GM23338 (cell line): ENCODE data around the gene MACIR. TPM values are rescaled to one million over a fixed set of nuclear protein-coding genes. Genes with fewer than 3 reads are reported as not detected.

Experiments used
- ATAC-seq: fragments of 200-7000 bp; cut with Tn5 transposase; 3 replicates; pipeline ENCODE4 v1.9.1; 2020
- DNase-seq: peaks from one replicate; pipeline ENCODE4 v3.0.0-alpha.2; 2015; ENCODE audit warnings: low spot score
- H2AFZ ChIP-seq: fragments of 200-600 bp; sonication (generic); 2 replicates; pipeline ENCODE4 v1.8.0; 2016; ENCODE audit warnings: antibody characterized with exemption, mild to moderate bottlenecking, moderate library complexity
- H3F3A ChIP-seq: fragments of 200-600 bp; sonication (generic); replicated peaks from 2 replicates; pipeline ENCODE4 v1.8.0; 2017; ENCODE audit warnings: antibody characterized with exemption, mixed run types, low read depth
- H3K27ac ChIP-seq: fragments of 200-600 bp; sonication (generic); 2 replicates; pipeline ENCODE4 v1.6.1; 2016; ENCODE audit warnings: low read depth
- H3K27me3 ChIP-seq: fragments of 200-600 bp; sonication (generic); 2 replicates; pipeline ENCODE4 v1.8.0; 2016; ENCODE audit warnings: mild to moderate bottlenecking, mixed run types, moderate library complexity; ENCODE audit not compliant: insufficient read depth
- H3K36me3 ChIP-seq: fragments of 200-600 bp; sonication (generic); 2 replicates; pipeline ENCODE4 v1.8.0; 2016; ENCODE audit warnings: mild to moderate bottlenecking; ENCODE audit not compliant: insufficient read depth
- H3K4me1 ChIP-seq: fragments of 200-600 bp; sonication (generic); 2 replicates; pipeline ENCODE4 v1.8.0; 2016; ENCODE audit warnings: mild to moderate bottlenecking, moderate library complexity; ENCODE audit not compliant: insufficient read depth
- H3K4me2 ChIP-seq: fragments of 200-600 bp; sonication (generic); 2 replicates; pipeline ENCODE4 v1.7.1; 2017; ENCODE audit warnings: mixed run types
- H3K4me3 ChIP-seq: fragments of 200-600 bp; sonication (generic); 2 replicates; pipeline ENCODE4 v1.6.1; 2016; ENCODE audit warnings: mixed run types
- H3K79me2 ChIP-seq: fragments of 200-600 bp; sonication (generic); replicated peaks from 2 replicates; pipeline ENCODE4 v1.8.0; 2017; ENCODE audit warnings: mild to moderate bottlenecking; ENCODE audit not compliant: insufficient read depth
- H3K9me2 ChIP-seq: fragments of 200-600 bp; sonication (generic); 2 replicates; pipeline ENCODE4 v1.8.0; 2017; ENCODE audit not compliant: insufficient read depth
- H4K20me1 ChIP-seq: fragments of 200-600 bp; sonication (generic); replicated peaks from 2 replicates; pipeline ENCODE4 v1.8.0; 2017; ENCODE audit warnings: mild to moderate bottlenecking; ENCODE audit not compliant: insufficient read depth
- H3K27ac Mint-ChIP-seq: 2 replicates; pipeline ENCODE4 v1.8.0; 2020; ENCODE audit warnings: inconsistent platforms, mild to moderate bottlenecking, moderate library complexity, mixed read lengths
- H3K27me3 Mint-ChIP-seq: 3 replicates; pipeline ENCODE4 v1.8.0; 2022; ENCODE audit warnings: low read depth, mild to moderate bottlenecking, moderate library complexity, mixed read lengths, inconsistent platforms; ENCODE audit not compliant: insufficient read depth, poor library complexity
- H3K36me3 Mint-ChIP-seq: 3 replicates; pipeline ENCODE4 v1.8.0; 2021; ENCODE audit warnings: low read depth, mild to moderate bottlenecking, inconsistent platforms, moderate library complexity, mixed read lengths
- H3K4me1 Mint-ChIP-seq: 3 replicates; pipeline ENCODE4 v1.8.0; 2020; ENCODE audit warnings: mild to moderate bottlenecking, inconsistent platforms, mixed read lengths
- H3K4me3 Mint-ChIP-seq: 3 replicates; pipeline ENCODE4 v1.8.0; 2021; ENCODE audit warnings: moderate library complexity, mild to moderate bottlenecking, inconsistent platforms, mixed read lengths
- H3K9me3 Mint-ChIP-seq: 3 replicates; pipeline ENCODE4 v1.8.0; 2020; ENCODE audit warnings: moderate library complexity, mild to moderate bottlenecking, inconsistent platforms, mixed read lengths
- CREB1 ChIP-seq: fragments of 250-450 bp; sonication (Bioruptor Pico); IDR thresholded peaks from 2 replicates; pipeline ENCODE4 v1.5.0; 2020; ENCODE audit warnings: low read depth, mild to moderate bottlenecking, moderate library complexity
- EZH2 ChIP-seq: fragments of 200-600 bp; sonication (generic); IDR thresholded peaks from one replicate; pipeline ENCODE4 v1.8.0; 2017; ENCODE audit warnings: antibody characterized with exemption, mild to moderate bottlenecking, low read depth; ENCODE audit not compliant: unreplicated experiment
- JUNB ChIP-seq: IDR thresholded peaks from one replicate; pipeline ENCODE4 v1.6.1; 2016; ENCODE audit warnings: antibody characterized with exemption; ENCODE audit not compliant: unreplicated experiment
- NANOG ChIP-seq: IDR thresholded peaks from 2 replicates; pipeline ENCODE4 v1.6.1; 2016; ENCODE audit warnings: antibody characterized with exemption, borderline replicate concordance
- POLR2AphosphoS5 ChIP-seq: IDR thresholded peaks from 2 replicates; pipeline ENCODE4 v1.6.1; 2016; ENCODE audit warnings: antibody characterized with exemption, low read depth
- polyA plus RNA-seq: library from polyadenylated mRNA; unstranded; fragments of >200 nt; fragmentation: Nextera tagmentation; extraction: Ambion mirVana; gene quantifications from 2 replicates; pipeline ENCODE4 v1.2.1, GENCODE V29; 2016
- total RNA-seq: library from RNA; depleted of rRNA; stranded (reverse); fragments of >200 nt; shearing (Covaris generic); gene quantifications from 2 replicates; pipeline ENCODE4 v1.2.3, GENCODE V29; 2014
- TF ChIP-seq, protein P1 (sequence below): fragments of 250-450 bp; sonication (Bioruptor Pico); IDR thresholded peaks from 2 replicates; pipeline ENCODE4 v1.5.0; 2020; ENCODE audit warnings: mild to moderate bottlenecking, moderate library complexity
- TF ChIP-seq, protein P2 (sequence below), 2 experiments: fragments of 200-600 bp in 1 of 2; sonication (generic) in 1 of 2; conservative IDR thresholded peaks; 2 replicates each; pipeline versions ENCODE4 v1.5.1 to v1.6.1; 2016 to 2017; ENCODE audit warnings: antibody characterized with exemption in 2 of 2, low read depth in 2 of 2, mild to moderate bottlenecking in 2 of 2, moderate library complexity in 1 of 2
- TF ChIP-seq, protein P3 (sequence below): IDR thresholded peaks from one replicate; pipeline ENCODE4 v1.6.1; 2018; ENCODE audit warnings: antibody characterized with exemption; ENCODE audit not compliant: unreplicated experiment

MACIR gene
- total and polyA plus RNA-seq, 2 experiments from 2014 or later, result 11.7 to 27.6 TPM

DNA sequence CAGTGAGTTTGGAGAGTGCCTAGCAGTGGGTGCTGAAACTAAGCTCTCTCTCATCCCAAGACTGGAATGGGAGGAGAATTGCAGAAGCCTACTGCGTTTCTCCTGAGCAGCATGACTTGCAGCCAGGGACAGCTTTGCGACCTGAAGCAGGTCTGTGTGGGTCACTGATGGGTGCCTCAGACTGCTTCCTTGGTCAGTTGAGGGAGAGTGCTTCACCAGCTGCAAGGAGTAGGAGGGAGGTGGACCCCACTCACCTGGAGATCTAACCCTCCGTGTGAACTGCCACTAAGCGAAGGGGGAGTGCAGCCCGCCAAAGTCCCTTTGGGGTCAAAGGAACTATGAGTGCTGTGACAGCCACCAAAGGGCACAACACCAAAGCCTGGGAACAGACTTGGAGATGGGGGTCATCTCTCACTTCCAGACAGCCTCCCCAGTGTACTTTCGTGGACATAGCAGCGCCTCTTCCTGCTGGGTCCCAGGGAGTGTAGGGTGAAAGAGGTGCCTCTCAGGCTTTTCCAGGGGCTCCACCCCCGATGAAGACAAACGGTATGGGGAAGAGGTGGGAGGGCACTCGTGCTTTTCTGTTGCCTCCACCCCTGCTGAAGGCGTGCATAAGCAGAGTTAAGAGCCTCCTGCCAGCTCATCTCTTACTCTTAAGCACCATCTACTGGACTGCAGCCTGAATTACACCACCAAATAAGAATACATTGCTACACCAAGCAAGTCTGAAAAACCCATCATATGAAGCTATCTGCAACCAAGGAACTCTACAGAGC, 34.3 kb upstream of the MACIR start (continued):
- TF ChIP-seq, protein P1, sequence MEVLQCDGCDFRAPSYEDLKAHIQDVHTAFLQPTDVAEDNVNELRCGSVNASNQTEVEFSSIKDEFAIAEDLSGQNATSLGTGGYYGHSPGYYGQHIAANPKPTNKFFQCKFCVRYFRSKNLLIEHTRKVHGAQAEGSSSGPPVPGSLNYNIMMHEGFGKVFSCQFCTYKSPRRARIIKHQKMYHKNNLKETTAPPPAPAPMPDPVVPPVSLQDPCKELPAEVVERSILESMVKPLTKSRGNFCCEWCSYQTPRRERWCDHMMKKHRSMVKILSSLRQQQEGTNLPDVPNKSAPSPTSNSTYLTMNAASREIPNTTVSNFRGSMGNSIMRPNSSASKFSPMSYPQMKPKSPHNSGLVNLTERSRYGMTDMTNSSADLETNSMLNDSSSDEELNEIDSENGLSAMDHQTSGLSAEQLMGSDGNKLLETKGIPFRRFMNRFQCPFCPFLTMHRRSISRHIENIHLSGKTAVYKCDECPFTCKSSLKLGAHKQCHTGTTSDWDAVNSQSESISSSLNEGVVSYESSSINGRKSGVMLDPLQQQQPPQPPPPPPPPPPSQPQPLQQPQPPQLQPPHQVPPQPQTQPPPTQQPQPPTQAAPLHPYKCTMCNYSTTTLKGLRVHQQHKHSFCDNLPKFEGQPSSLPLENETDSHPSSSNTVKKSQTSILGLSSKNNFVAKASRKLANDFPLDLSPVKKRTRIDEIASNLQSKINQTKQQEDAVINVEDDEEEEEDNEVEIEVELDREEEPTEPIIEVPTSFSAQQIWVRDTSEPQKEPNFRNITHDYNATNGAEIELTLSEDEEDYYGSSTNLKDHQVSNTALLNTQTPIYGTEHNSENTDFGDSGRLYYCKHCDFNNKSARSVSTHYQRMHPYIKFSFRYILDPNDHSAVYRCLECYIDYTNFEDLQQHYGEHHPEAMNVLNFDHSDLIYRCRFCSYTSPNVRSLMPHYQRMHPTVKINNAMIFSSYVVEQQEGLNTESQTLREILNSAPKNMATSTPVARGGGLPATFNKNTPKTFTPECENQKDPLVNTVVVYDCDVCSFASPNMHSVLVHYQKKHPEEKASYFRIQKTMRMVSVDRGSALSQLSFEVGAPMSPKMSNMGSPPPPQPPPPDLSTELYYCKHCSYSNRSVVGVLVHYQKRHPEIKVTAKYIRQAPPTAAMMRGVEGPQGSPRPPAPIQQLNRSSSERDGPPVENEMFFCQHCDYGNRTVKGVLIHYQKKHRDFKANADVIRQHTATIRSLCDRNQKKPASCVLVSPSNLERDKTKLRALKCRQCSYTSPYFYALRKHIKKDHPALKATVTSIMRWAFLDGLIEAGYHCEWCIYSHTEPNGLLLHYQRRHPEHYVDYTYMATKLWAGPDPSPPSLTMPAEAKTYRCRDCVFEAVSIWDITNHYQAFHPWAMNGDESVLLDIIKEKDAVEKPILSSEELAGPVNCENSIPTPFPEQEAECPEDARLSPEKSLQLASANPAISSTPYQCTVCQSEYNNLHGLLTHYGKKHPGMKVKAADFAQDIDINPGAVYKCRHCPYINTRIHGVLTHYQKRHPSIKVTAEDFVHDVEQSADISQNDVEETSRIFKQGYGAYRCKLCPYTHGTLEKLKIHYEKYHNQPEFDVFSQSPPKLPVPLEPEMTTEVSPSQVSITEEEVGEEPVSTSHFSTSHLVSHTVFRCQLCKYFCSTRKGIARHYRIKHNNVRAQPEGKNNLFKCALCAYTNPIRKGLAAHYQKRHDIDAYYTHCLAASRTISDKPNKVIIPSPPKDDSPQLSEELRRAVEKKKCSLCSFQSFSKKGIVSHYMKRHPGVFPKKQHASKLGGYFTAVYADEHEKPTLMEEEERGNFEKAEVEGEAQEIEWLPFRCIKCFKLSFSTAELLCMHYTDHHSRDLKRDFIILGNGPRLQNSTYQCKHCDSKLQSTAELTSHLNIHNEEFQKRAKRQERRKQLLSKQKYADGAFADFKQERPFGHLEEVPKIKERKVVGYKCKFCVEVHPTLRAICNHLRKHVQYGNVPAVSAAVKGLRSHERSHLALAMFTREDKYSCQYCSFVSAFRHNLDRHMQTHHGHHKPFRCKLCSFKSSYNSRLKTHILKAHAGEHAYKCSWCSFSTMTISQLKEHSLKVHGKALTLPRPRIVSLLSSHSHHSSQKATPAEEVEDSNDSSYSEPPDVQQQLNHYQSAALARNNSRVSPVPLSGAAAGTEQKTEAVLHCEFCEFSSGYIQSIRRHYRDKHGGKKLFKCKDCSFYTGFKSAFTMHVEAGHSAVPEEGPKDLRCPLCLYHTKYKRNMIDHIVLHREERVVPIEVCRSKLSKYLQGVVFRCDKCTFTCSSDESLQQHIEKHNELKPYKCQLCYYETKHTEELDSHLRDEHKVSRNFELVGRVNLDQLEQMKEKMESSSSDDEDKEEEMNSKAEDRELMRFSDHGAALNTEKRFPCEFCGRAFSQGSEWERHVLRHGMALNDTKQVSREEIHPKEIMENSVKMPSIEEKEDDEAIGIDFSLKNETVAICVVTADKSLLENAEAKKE (CRISPR knock-in tag), result no peak; the same call in 1 of the 2 replicates
- 0 out of 2 replicates have a peak, but pooled peaks have one; percentile 17 for TF ChIP-seq CREB1 (CRISPR knock-in tag)

DNA sequence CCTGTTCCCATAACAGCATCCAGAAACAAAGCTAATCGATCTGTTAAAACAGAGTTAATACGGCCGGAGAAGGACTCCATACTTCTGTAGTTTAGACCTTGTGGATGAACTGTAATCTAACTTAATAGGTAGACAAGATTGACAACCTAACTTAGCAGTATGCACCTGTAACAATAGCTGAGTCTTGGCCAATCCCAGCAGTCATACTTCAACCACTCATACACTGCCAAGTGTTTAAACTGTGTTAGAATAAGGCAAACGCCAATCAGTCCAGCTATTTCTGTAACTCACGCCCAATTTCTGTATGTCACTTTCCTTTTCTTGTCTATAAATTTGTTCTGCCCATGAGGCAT, 33.7 kb upstream of the MACIR start:
- no peak overlapping the region for H3K4me3 Mint-ChIP-seq
- Histone ChIP-seq H3K36me3 (no peaks in the 10 kb centered on the region), H3K4me2 (no peak overlapping the region), H3K27ac (no peak overlapping the region), H2AFZ (no peak overlapping the region), H4K20me1 (no peaks in the 10 kb centered on the region), H3K79me2 (no peaks in the 10 kb centered on the region), H3K9me2 (no peaks in the 10 kb centered on the region), H3K4me3 (no peak overlapping the region), H3F3A (no peaks in the 10 kb centered on the region), H3K27me3 (no peaks in the 10 kb centered on the region), H3K4me1 (no peaks in the 10 kb centered on the region)
- DNase-seq (no peak), ATAC-seq (no peak; the same call in 2 of the 3 replicates)
- no peaks in the 10 kb centered on the region for H3K36me3 Mint-ChIP-seq
- H3K27ac Mint-ChIP-seq, result no peak overlapping the region
- H3K27me3 Mint-ChIP-seq, result peaks cover 4% of the 10 kb centered on the region
- H3K4me1 Mint-ChIP-seq, result no peaks in the 10 kb centered on the region; the same call in 1 of the 3 replicates
- H3K9me3 Mint-ChIP-seq, result no peaks in the 10 kb centered on the region
- TF ChIP-seq, protein P2, sequence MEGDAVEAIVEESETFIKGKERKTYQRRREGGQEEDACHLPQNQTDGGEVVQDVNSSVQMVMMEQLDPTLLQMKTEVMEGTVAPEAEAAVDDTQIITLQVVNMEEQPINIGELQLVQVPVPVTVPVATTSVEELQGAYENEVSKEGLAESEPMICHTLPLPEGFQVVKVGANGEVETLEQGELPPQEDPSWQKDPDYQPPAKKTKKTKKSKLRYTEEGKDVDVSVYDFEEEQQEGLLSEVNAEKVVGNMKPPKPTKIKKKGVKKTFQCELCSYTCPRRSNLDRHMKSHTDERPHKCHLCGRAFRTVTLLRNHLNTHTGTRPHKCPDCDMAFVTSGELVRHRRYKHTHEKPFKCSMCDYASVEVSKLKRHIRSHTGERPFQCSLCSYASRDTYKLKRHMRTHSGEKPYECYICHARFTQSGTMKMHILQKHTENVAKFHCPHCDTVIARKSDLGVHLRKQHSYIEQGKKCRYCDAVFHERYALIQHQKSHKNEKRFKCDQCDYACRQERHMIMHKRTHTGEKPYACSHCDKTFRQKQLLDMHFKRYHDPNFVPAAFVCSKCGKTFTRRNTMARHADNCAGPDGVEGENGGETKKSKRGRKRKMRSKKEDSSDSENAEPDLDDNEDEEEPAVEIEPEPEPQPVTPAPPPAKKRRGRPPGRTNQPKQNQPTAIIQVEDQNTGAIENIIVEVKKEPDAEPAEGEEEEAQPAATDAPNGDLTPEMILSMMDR (conservative IDR thresholded peaks at IDR 0.05; ENCODE audit: low read depth in 2 of 2), result no peak
- TF ChIP-seq, protein P3, sequence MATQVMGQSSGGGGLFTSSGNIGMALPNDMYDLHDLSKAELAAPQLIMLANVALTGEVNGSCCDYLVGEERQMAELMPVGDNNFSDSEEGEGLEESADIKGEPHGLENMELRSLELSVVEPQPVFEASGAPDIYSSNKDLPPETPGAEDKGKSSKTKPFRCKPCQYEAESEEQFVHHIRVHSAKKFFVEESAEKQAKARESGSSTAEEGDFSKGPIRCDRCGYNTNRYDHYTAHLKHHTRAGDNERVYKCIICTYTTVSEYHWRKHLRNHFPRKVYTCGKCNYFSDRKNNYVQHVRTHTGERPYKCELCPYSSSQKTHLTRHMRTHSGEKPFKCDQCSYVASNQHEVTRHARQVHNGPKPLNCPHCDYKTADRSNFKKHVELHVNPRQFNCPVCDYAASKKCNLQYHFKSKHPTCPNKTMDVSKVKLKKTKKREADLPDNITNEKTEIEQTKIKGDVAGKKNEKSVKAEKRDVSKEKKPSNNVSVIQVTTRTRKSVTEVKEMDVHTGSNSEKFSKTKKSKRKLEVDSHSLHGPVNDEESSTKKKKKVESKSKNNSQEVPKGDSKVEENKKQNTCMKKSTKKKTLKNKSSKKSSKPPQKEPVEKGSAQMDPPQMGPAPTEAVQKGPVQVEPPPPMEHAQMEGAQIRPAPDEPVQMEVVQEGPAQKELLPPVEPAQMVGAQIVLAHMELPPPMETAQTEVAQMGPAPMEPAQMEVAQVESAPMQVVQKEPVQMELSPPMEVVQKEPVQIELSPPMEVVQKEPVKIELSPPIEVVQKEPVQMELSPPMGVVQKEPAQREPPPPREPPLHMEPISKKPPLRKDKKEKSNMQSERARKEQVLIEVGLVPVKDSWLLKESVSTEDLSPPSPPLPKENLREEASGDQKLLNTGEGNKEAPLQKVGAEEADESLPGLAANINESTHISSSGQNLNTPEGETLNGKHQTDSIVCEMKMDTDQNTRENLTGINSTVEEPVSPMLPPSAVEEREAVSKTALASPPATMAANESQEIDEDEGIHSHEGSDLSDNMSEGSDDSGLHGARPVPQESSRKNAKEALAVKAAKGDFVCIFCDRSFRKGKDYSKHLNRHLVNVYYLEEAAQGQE, result no peak
- TF ChIP-seq EZH2 (no peak), NANOG (no peak), POLR2AphosphoS5 (no peak), JUNB (no peak)
